GM12892 (cell line): ENCODE results near the gene RNASE13.
"Not testable (repeated sequence)": the region's sequence is repeated elsewhere in the genome, so short reads cannot be mapped to it uniquely, and the experiment has no call there.

Experiments
- DNase-seq: peaks from one replicate; pipeline ENCODE4 v3.0.0; 2011; ENCODE audit not compliant: insufficient read length
- FAIRE-seq: peaks from 2 replicates; lab custom pipeline; 2011; peaks lifted over from hg19 to GRCh38; lab: Jason Lieb, UNC
- POLR2A ChIP-seq: IDR thresholded peaks from 2 replicates; pipeline ENCODE4 v1.6.1; 2011; ENCODE audit warnings: low read depth, low read length, control low read depth
- POLR2AphosphoS5 ChIP-seq: IDR thresholded peaks from 2 replicates; pipeline ENCODE4 v1.6.1; 2011; ENCODE audit warnings: low read depth, low read length, control low read depth
- TAF1 ChIP-seq: IDR thresholded peaks from 2 replicates; pipeline ENCODE4 v1.6.1; 2011; ENCODE audit warnings: low read depth, mild to moderate bottlenecking, control low read depth, low read length, borderline replicate concordance

Gene RNASE13

DNA sequence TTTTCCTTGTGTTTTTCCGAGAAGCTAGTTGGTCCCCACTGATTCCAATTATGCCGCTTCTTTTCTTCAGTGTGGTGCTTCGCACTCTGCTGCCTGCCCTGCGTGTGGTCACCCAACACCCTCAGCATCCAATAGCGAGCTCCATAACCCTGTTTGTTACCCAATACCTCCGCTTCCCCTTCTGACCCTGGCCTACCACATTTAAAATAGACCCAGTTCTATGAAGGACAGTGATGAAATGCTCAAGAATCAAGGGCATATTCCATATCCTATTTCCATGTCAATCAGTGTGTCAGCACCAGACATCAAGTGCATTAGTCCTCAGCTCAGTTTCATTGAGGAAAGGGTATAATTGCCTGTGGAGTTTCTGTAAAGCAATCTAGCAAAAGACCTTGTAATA, 19.3 kb downstream of the RNASE13 start:
- DNase-seq (no peak), FAIRE-seq (no peak)
- TF ChIP-seq POLR2A (no peak), POLR2AphosphoS5 (no peak), TAF1 (no peak)

GRCh38 chr14:21014761-21015190, 19.8 kb downstream of the RNASE13 start:
- no peak for DNase-seq
- peak; percentile 63 for FAIRE-seq

DNA sequence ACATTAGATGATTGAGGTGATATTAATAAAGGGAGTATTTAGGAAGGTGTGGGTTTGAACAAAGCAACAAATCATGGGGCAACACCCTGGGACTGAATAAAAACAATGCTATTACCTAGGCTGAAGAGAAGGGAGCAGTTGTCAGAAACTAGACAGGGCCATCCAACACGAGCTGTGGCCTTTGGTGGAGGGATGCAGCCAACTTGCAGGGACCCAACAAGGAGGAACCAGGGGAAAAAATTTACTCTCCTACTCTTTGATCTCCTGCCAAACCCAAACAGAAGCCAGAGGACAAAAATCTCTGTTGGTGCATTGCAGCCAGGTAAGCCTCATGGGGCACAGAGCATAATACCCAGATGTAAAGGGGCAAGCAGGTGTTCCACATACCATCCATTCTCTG, 23.5 kb downstream of the RNASE13 start:
- FAIRE-seq (no peak), DNase-seq (no peak)
- TF ChIP-seq POLR2A (no peak), TAF1 (no peak), POLR2AphosphoS5 (no peak)

More at GRCh38 chr14:21014761-21015190, 19.8 kb downstream of the RNASE13 start:
- TF ChIP-seq POLR2A (no peak), POLR2AphosphoS5 (no peak), TAF1 (no peak)

DNA sequence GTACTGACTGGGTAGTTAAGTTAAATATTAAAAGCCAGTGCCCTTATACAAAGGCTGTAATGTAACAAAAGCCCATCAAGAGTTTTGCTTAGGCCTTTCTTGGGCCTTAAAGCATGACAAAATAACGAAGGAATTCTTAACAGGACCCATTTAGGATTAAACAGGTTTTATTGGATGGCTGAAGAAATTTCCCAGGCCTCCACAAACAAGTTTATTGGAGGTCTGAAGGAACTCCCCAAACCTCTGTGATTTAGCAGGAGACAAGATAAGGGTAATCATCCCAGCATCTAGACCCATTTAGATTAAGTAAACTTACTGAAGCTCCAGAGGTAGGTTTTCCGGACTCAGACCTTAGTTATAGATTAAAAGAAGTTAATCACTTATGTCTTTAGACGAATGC, 24.9 kb downstream of the RNASE13 start:
- FAIRE-seq, DNase-seq: not testable (repeated sequence)

DNA sequence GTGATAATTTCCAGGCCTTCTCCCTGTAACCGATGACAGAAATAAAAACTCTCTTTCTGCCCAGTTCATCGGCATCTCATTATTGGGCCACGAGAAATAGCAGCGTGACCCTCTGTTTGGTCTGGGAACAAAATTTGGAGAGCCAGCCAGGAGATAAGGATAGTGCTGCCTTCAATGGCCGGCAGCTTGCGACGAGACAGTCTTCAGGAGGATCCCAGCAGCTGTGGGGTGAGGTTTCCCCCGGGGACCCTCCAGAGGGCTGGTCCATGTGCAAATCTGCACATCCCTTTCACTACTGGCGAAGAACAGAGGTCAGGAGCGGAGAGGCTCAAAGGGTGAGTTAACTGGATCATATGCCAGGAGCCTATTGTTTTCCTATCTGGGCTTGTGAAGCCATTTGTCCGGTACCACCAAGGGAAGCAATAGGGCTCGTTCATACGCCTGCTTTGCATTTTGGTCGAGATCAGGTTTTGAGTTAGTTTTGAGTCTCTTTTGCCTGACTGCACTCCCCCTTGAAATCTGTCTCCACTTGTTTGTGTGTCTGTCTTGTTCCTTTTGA, 30.7 kb downstream of the RNASE13 start:
- TF ChIP-seq POLR2AphosphoS5 (no peak), TAF1 (no peak), POLR2A (no peak)
- DNase-seq (no peak), FAIRE-seq (no peak)

GRCh38 chr14:21001218-21001617, 33.4 kb downstream of the RNASE13 start:
- no peak for DNase-seq
- no peak for FAIRE-seq
- no peak for TF ChIP-seq POLR2A
- TF ChIP-seq POLR2AphosphoS5, result no peak
- TF ChIP-seq TAF1, result no peak

- no peak for TF ChIP-seq POLR2AphosphoS5
- no peak for DNase-seq
- FAIRE-seq, result no peak
Measured at GRCh38 chr14:20999591-20999990, 35.0 kb downstream of the RNASE13 start.

DNA sequence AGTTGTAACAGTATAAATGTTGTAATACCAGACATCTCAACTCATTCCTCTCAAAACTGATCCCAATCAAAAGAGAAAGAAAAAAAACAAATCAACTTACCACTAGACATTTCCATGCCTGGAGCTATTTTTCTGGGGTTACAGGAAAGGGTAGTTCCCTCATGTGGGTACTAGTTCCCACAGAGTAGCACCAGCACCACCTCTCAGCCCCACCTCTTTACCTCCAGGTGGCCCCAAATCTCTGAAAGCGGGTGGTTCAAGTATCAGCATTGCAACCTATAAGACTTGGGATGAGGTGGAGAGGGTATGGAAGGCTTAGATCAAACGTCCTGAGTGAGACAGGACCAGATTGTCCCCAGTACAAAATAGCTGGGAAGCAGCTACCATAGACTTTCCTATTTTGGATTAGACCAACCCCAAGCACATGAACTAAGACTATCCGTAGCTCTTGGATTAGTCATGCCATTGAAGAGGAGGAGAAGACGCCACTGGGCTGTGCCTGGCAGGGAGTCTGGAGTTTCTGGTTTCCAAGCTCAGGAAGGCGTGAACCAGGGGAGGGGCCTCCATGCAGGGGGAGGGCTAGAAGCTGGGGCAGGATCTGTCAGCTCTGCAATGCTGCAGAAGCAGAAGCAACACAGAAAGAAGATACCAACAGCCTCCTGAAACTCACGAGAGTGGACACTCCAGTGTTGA, 35.8 kb downstream of the RNASE13 start, which contains the start of gene SLC39A2:
SLC39A2 (plus strand) TSS at position 620 of the 693 bp plus-strand sequence. CDS start 154 bp downstream, outside the sequence.
- FAIRE-seq, result no peak
- no peak for DNase-seq
- TF ChIP-seq POLR2AphosphoS5 (no peak), POLR2A (no peak), TAF1 (no peak)

- TF ChIP-seq TAF1, result no peak
- no peak for TF ChIP-seq POLR2AphosphoS5
- TF ChIP-seq POLR2A, result no peak
- FAIRE-seq (no peak), DNase-seq (no peak)
Measured at GRCh38 chr14:20998139-20998538, 36.5 kb downstream of the RNASE13 start.

DNA sequence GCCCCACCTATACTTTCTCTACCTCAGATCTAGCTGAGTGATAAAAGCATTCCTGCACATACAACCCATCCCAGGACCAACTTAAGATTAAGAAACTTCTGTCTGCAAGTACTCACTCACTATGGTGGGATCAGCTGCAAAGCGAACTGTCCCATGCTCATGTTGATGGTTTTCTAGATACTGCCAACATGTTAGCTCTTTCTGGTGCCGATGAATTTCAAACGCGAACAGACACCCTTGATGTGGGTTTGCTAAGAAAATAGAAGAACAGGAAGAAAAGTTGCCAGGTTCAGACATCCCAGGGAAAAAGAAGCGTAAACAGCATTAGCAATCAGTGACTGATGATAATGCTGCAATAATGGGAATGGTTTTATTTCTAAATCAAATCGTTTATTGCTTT, 37.0 kb downstream of the RNASE13 start:
- TF ChIP-seq POLR2A, result no peak
- no peak for TF ChIP-seq POLR2AphosphoS5
- no peak for TF ChIP-seq TAF1
- DNase-seq, result no peak
- no peak for FAIRE-seq

DNA sequence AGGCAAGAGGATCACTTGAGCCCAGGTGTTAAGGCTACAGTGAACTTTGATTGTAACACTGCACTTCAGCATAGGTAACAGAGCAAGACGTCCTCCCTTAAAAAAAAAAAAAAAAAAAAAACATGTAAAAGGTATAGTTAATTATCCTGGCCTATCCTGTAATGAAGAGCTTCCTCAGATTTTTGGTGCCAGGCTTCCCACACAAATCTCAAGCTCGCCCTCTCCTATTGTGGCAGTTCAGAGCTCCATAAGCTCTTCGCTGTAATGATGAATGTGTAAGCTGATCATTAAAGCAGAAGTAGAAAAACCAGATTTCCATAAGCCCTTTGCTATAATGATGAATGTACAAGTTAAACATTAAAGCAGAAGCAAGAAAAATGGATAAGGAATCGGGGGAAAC, 37.5 kb downstream of the RNASE13 start:
- no peak for DNase-seq
- no peak for FAIRE-seq
- no peak for TF ChIP-seq TAF1
- no peak for TF ChIP-seq POLR2AphosphoS5
- no peak for TF ChIP-seq POLR2A

DNA sequence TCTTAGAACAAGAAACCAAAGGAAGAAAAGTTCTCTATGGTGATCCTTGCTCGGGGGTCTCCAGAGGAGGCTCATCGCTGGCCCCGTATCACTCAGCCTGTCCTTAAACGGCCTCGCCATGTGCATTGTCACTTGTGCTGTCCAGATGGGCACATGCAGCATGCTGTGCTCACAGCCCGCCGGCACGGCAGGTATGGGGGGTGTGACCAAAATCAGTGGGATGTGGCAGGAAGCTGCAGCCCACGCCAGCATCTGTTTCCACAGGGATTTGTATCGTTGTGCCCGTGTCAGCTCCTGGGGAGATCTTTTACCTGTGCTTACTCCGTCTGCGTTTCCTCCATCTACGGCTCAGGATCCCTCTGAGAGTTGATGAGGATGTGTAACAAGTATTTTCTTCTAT, 38.1 kb downstream of the RNASE13 start:
- FAIRE-seq (no peak), DNase-seq (no peak)
- TF ChIP-seq TAF1 (no peak), POLR2A (no peak), POLR2AphosphoS5 (no peak)
